ENCODE results near the gene SNAPIN. TPM values are rescaled to one million over a fixed set of nuclear protein-coding genes. Genes with fewer than 3 reads are reported as not detected.
A peak's percentile ranks its signal among the peaks of the same experiment; 100 is the strongest.

The SNAPIN gene
- total RNA-seq, 1 experiment from 2014 or later = 29.0 TPM

DNA sequence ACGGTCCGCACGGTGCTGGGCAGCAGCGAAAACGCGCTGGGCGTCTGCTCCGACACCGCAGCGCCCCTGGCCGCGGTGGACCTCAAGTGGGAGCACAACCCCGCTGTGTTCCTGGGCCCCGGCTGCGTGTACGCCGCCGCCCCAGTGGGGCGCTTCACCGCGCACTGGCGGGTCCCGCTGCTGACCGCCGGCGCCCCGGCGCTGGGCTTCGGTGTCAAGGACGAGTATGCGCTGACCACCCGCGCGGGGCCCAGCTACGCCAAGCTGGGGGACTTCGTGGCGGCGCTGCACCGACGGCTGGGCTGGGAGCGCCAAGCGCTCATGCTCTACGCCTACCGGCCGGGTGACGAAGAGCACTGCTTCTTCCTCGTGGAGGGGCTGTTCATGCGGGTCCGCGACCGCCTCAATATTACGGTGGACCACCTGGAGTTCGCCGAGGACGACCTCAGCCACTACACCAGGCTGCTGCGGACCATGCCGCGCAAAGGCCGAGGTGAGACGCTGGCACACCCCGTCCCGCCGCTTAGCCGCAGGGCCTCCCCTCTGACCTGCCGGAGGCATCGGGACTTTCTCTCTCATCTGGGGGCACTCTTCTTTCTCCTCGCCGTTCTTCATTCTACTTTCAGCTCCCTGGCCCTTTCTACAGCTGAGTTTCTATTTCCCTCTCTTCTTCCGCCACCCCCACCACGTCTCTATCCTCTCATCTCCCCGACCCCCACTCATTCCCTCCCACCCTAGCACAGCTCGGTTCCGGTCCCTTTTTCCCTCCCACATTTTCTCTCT lies 21.0 kb downstream of the SNAPIN start:
- Histone ChIP-seq H3K56ac (ENCODE audit: insufficient read length, low read depth, low read length) (no peak overlapping the region), H3K27me3 (ENCODE audit: insufficient read depth, low read length) (peaks cover 3% of the 10 kb centered on the region; the same call in 1 of the 2 replicates), H2BK20ac (ENCODE audit: low read depth, low read length, poor library complexity, severe bottlenecking) (no peak overlapping the region), H3K79me2 (ENCODE audit: insufficient read depth, low read length) (no peaks in the 10 kb centered on the region), H3K9me3 (ENCODE audit: control insufficient read depth, low read depth, low read length) (no peaks in the 10 kb centered on the region), H2AK5ac (ENCODE audit: insufficient read length, low read length) (no peak overlapping the region), H2BK15ac (ENCODE audit: low read depth, low read length) (no peak overlapping the region), H3K27ac (ENCODE audit: insufficient read length, low read depth, low read length) (no peak overlapping the region), H4K91ac (ENCODE audit: insufficient read length, low read depth, low read length) (no peak overlapping the region), H3K23ac (ENCODE audit: insufficient read length, low read depth, low read length) (no peak overlapping the region), H2BK120ac (ENCODE audit: low read depth, low read length, poor library complexity, severe bottlenecking) (no peak overlapping the region), H3K14ac (ENCODE audit: insufficient read depth, low read length) (no peak overlapping the region; the same call in 1 of the 2 replicates), H4K8ac (replicated peaks; ENCODE audit: insufficient read length, low read depth, low read length) (no peak overlapping the region), H3K23me2 (ENCODE audit: insufficient read length, low read depth, low read length, poor library complexity, severe bottlenecking) (peaks cover 26% of the 10 kb centered on the region), H2AFZ (ENCODE audit: low read length) (no peak overlapping the region), H3K4me1 (ENCODE audit: insufficient read depth, low read length) (no peaks in the 10 kb centered on the region), H3K4ac (ENCODE audit: low read depth, low read length) (no peak overlapping the region), H4K5ac (ENCODE audit: insufficient read length, low read depth, low read length) (no peak overlapping the region), H2BK5ac (ENCODE audit: insufficient read length, low read length) (no peak overlapping the region), H3T11ph (ENCODE audit: low read length) (no peak overlapping the region), H2BK12ac (ENCODE audit: insufficient read length, low read depth, low read length) (no peak overlapping the region), H3K4me2 (ENCODE audit: insufficient read depth, insufficient read length, low read length) (peak overlapping the region; percentile 65), H3K18ac (ENCODE audit: insufficient read length, low read depth, low read length) (no peak overlapping the region), H3K9ac (ENCODE audit: extremely low read depth, insufficient read length, low read length) (no peak overlapping the region), H3K79me1 (ENCODE audit: insufficient read depth, low read depth, low read length, poor library complexity, severe bottlenecking) (no peaks in the 10 kb centered on the region), H4K20me1 (ENCODE audit: control insufficient read depth, insufficient read depth, insufficient read length) (no peaks in the 10 kb centered on the region)
- no peak overlapping the region for H3K27ac Mint-ChIP-seq
- no peaks in the 10 kb centered on the region for H3K9me3 Mint-ChIP-seq
- peaks cover 23 to 24% of the 10 kb centered on the region in 2 experiments for H3K4me1 Mint-ChIP-seq
- DNase-seq = no peak
- TF ChIP-seq, protein P1, sequence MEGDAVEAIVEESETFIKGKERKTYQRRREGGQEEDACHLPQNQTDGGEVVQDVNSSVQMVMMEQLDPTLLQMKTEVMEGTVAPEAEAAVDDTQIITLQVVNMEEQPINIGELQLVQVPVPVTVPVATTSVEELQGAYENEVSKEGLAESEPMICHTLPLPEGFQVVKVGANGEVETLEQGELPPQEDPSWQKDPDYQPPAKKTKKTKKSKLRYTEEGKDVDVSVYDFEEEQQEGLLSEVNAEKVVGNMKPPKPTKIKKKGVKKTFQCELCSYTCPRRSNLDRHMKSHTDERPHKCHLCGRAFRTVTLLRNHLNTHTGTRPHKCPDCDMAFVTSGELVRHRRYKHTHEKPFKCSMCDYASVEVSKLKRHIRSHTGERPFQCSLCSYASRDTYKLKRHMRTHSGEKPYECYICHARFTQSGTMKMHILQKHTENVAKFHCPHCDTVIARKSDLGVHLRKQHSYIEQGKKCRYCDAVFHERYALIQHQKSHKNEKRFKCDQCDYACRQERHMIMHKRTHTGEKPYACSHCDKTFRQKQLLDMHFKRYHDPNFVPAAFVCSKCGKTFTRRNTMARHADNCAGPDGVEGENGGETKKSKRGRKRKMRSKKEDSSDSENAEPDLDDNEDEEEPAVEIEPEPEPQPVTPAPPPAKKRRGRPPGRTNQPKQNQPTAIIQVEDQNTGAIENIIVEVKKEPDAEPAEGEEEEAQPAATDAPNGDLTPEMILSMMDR (conservative IDR thresholded peaks at IDR 0.05) = peak; percentile 42; the same call in 2 of the 3 replicates
- peaks cover 0 to 19% (median 8%) of the 10 kb centered on the region in 3 experiments; a peak in 3 of 7 replicates for H3K36me3 Mint-ChIP-seq (ENCODE audit: insufficient read depth in 1 of 3, low read depth in 3 of 3)
- peak overlapping the region; percentile 74 to 86 for H3K4me3 Mint-ChIP-seq
- WGBS (ENCODE audit: extremely low coverage, insufficient read length, low lambda C conversion rate) = no CpG with 5 or more reads among the region's 73 CpGs
- H3K27me3 Mint-ChIP-seq (ENCODE audit: low read depth) = peaks cover 44% of the 10 kb centered on the region

All from H9 (cell line).